Neural cell (in vitro differentiated cells): Measurements from ENCODE around the gene ZNF189. TPM values are rescaled to one million over a fixed set of nuclear protein-coding genes. Genes with fewer than 3 reads are reported as not detected.

Experiments used
- H2AFZ ChIP-seq: fragments of 200-600, 300-800 bp; sonication (generic), shearing (Covaris generic); 2 replicates; pipeline ENCODE4 v1.6.0; 2014; ENCODE audit warnings: low read depth, mild to moderate bottlenecking, antibody characterized with exemption, low read length, moderate library complexity
- H3F3A ChIP-seq: fragments of 200-600 bp; shearing (Covaris generic); 2 replicates; pipeline ENCODE4 v1.6.1; 2016; ENCODE audit warnings: mild to moderate bottlenecking, moderate library complexity, mixed read lengths, antibody characterized with exemption, low read length; ENCODE audit not compliant: insufficient read depth, poor library complexity, severe bottlenecking
- H3K27ac ChIP-seq: fragments of 200-600, 300-800 bp; sonication (generic), shearing (Covaris generic); 2 replicates; pipeline ENCODE4 v1.5.1; 2014; ENCODE audit warnings: mild to moderate bottlenecking, low read length, moderate library complexity
- H3K27me3 ChIP-seq: fragments of 300-800, 200-600 bp; sonication (generic), shearing (Covaris generic); 2 replicates; pipeline ENCODE4 v1.6.0; 2014; ENCODE audit warnings: mild to moderate bottlenecking, low read depth, low read length, moderate library complexity; ENCODE audit not compliant: insufficient read depth
- H3K36me3 ChIP-seq: fragments of 300-800, 200-600 bp; sonication (generic), shearing (Covaris generic); 2 replicates; pipeline ENCODE4 v1.5.1; 2014; ENCODE audit warnings: mild to moderate bottlenecking, antibody characterized with exemption, low read length, moderate library complexity; ENCODE audit not compliant: insufficient read depth
- H3K4me2 ChIP-seq: fragments of 300-800, 200-600 bp; sonication (generic), shearing (Covaris generic); 2 replicates; pipeline ENCODE4 v1.6.0; 2014; ENCODE audit warnings: mild to moderate bottlenecking, low read length
- H3K4me3 ChIP-seq: fragments of 300-800, 200-600 bp; sonication (generic), shearing (Covaris generic); 2 replicates; pipeline ENCODE4 v1.5.1; 2014; ENCODE audit warnings: mild to moderate bottlenecking, low read length, moderate library complexity
- H3K79me2 ChIP-seq: fragments of 200-600 bp; shearing (Covaris generic); replicated peaks from 2 replicates; pipeline ENCODE4 v1.6.0; 2014; ENCODE audit warnings: mild to moderate bottlenecking, low read length, moderate library complexity; ENCODE audit not compliant: insufficient read depth
- H3K9ac ChIP-seq: fragments of 300-800, 200-600 bp; sonication (generic), shearing (Covaris generic); 2 replicates; pipeline ENCODE4 v1.6.1; 2016; ENCODE audit warnings: mild to moderate bottlenecking, low read length, mixed read lengths
- H3K9me2 ChIP-seq: fragments of 200-600 bp; shearing (Covaris generic); 2 replicates; pipeline ENCODE4 v1.6.1; 2016; ENCODE audit warnings: mild to moderate bottlenecking, low read length, mixed read lengths; ENCODE audit not compliant: insufficient read depth
- H3K9me3 ChIP-seq: fragments of 200-600, 300-800 bp; sonication (generic), shearing (Covaris generic); 2 replicates; pipeline ENCODE4 v1.6.1; 2016; ENCODE audit warnings: mild to moderate bottlenecking, mixed run types, low read length, moderate library complexity, mixed read lengths
- H4K20me1 ChIP-seq: fragments of 200-600 bp; shearing (Covaris generic); 2 replicates; pipeline ENCODE4 v1.6.1; 2016; ENCODE audit warnings: mild to moderate bottlenecking, mixed run types; ENCODE audit not compliant: insufficient read depth
- CTCF ChIP-seq: fragments of 450-650 bp; IDR thresholded peaks from 2 replicates; pipeline ENCODE4 v1.5.1; 2014; ENCODE audit warnings: antibody characterized with exemption, mild to moderate bottlenecking, moderate library complexity; ENCODE audit not compliant: poor library complexity, severe bottlenecking
- EP300 ChIP-seq: fragments of 450-650 bp; conservative IDR thresholded peaks from 2 replicates; pipeline ENCODE4 v1.6.1; 2014; ENCODE audit warnings: antibody characterized with exemption, mild to moderate bottlenecking, moderate library complexity; ENCODE audit not compliant: poor library complexity, severe bottlenecking
- EZH2 ChIP-seq: fragments of 200-600, 300-800 bp; shearing (Covaris generic), sonication (generic); IDR thresholded peaks from 2 replicates; pipeline ENCODE4 v1.6.1; 2014; ENCODE audit warnings: antibody characterized with exemption, low read length, borderline replicate concordance, mild to moderate bottlenecking; ENCODE audit not compliant: insufficient read depth, poor library complexity, severe bottlenecking
- MXI1 ChIP-seq: fragments of 450-650 bp; conservative IDR thresholded peaks from 2 replicates; pipeline ENCODE4 v1.6.1; 2014; ENCODE audit warnings: antibody characterized with exemption, mild to moderate bottlenecking; ENCODE audit not compliant: poor library complexity, severe bottlenecking
- POLR2AphosphoS5 ChIP-seq: IDR thresholded peaks from 2 replicates; pipeline ENCODE4 v1.6.1; 2012
- RAD21 ChIP-seq: fragments of 450-650 bp; conservative IDR thresholded peaks from 2 replicates; pipeline ENCODE4 v1.6.1; 2014; ENCODE audit warnings: antibody characterized with exemption, mild to moderate bottlenecking, moderate library complexity
- REST ChIP-seq: IDR thresholded peaks from 2 replicates; pipeline ENCODE4 v1.6.1; 2012; ENCODE audit warnings: borderline replicate concordance
- SMC3 ChIP-seq: fragments of 450-650 bp; conservative IDR thresholded peaks from 2 replicates; pipeline ENCODE4 v1.6.1; 2014; ENCODE audit warnings: antibody characterized with exemption, mild to moderate bottlenecking, moderate library complexity; ENCODE audit not compliant: poor library complexity
- TAF1 ChIP-seq: IDR thresholded peaks from 2 replicates; pipeline ENCODE4 v1.6.1; 2012; ENCODE audit warnings: low read depth
- polyA plus RNA-seq: library from polyadenylated mRNA; depleted of rRNA; stranded (reverse); fragments of >200 nt; gene quantifications from 2 replicates; pipeline ENCODE4 v1.2.3, GENCODE V29; 2014

The ZNF189 gene
- polyA plus RNA-seq, 1 donor from 2014 or later, result 28.0 TPM

DNA sequence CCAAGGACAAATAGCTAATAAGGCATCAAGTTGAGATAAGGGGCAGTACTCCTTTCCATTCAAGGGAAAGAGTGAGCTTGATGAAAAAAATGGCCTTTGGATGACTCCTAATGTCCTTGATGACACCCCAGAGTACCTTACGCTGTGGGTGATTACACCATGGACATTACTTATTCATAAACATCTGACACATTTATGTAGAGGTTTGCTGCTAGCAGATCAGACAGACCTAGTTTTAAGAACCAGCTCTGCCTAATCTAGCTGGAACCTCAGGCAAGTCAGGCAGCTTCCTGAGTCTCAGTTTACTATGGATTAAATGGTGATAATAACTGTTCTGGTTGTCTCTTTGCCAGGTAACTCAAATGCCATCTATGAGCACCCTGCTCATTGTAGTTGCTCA lies 34.1 kb downstream of the ZNF189 start:
- H3K4me3 ChIP-seq, result no peak overlapping the region
- H3F3A ChIP-seq, result no peaks in the 10 kb centered on the region
- no peak overlapping the region for H2AFZ ChIP-seq
- no peaks in the 10 kb centered on the region for H3K27me3 ChIP-seq
- no peak overlapping the region for H3K4me2 ChIP-seq
- no peaks in the 10 kb centered on the region for H4K20me1 ChIP-seq
- H3K36me3 ChIP-seq, result no peaks in the 10 kb centered on the region
- no peaks in the 10 kb centered on the region for H3K9me2 ChIP-seq
- no peaks in the 10 kb centered on the region for H3K9me3 ChIP-seq
- TF ChIP-seq EZH2, result no peak
- TF ChIP-seq CTCF, result no peak
- no peak for TF ChIP-seq MXI1
- TF ChIP-seq SMC3, result no peak
- no peak for TF ChIP-seq TAF1
- TF ChIP-seq POLR2AphosphoS5, result no peak
- no peak for TF ChIP-seq RAD21
- TF ChIP-seq REST, result no peak
- TF ChIP-seq EP300, result no peak
- H3K79me2 ChIP-seq, result no peaks in the 10 kb centered on the region
- no peak overlapping the region for H3K9ac ChIP-seq
- no peak overlapping the region for H3K27ac ChIP-seq

- H3K4me2 ChIP-seq, result no peak overlapping the region
- no peaks in the 10 kb centered on the region for H3K27me3 ChIP-seq
- no peak for TF ChIP-seq RAD21
- TF ChIP-seq REST, result no peak
- no peak overlapping the region for H3K27ac ChIP-seq
- H3K79me2 ChIP-seq, result no peaks in the 10 kb centered on the region
- H2AFZ ChIP-seq, result no peak overlapping the region
- H3K9ac ChIP-seq, result no peak overlapping the region
- no peaks in the 10 kb centered on the region for H3F3A ChIP-seq
- H3K4me3 ChIP-seq, result no peak overlapping the region
- no peaks in the 10 kb centered on the region for H3K9me2 ChIP-seq
- no peaks in the 10 kb centered on the region for H3K36me3 ChIP-seq
- no peaks in the 10 kb centered on the region for H3K9me3 ChIP-seq
- H4K20me1 ChIP-seq, result no peaks in the 10 kb centered on the region
These were observed 34.6 kb downstream of the ZNF189 start for GRCh38 chr9:101433229-101433628.
